HepG2 (cell line): ENCODE measurements around the gene MORN5. TPM values are rescaled to one million over a fixed set of nuclear protein-coding genes. Genes with fewer than 3 reads are reported as not detected.

Source experiments
- AGO2 ChIP-seq: fragments of 200-400 bp; formaldehyde crosslinking; optimal IDR thresholded peaks from 2 replicates; pipeline ENCODE3; 2017; ENCODE audit warnings: mild to moderate bottlenecking, low read depth, low read length, moderate library complexity
- DNMT1 ChIP-seq: sonication (generic); formaldehyde crosslinking; IDR thresholded peaks from 2 replicates; pipeline ENCODE4 v1.5.1; 2020; ENCODE audit warnings: mild to moderate bottlenecking, missing genetic modification reagents
- NAIF1 ChIP-seq: sonication (generic); formaldehyde crosslinking; IDR thresholded peaks from 2 replicates; pipeline ENCODE4 v1.5.0; 2020; ENCODE audit warnings: mild to moderate bottlenecking, missing genetic modification reagents, borderline replicate concordance
- NCOA5 ChIP-seq: sonication (generic); formaldehyde crosslinking; IDR thresholded peaks from 2 replicates; pipeline ENCODE4 v1.4.0; 2020; ENCODE audit warnings: missing genetic modification reagents
- NKX3-1 ChIP-seq: sonication (generic); formaldehyde crosslinking; IDR thresholded peaks from 2 replicates; pipeline ENCODE4 v1.5.0; 2020; ENCODE audit warnings: missing genetic modification reagents
- NRL ChIP-seq: sonication (generic); formaldehyde crosslinking; IDR thresholded peaks from 2 replicates; pipeline ENCODE4 v1.5.0; 2020; ENCODE audit warnings: missing genetic modification reagents, mild to moderate bottlenecking, moderate library complexity, borderline replicate concordance
- RXRA ChIP-seq: sonication (generic); formaldehyde crosslinking; IDR thresholded peaks from 2 replicates; pipeline ENCODE4 v1.5.1; 2020; ENCODE audit warnings: missing genetic modification reagents
- TBP ChIP-seq: sonication (generic); formaldehyde crosslinking; IDR thresholded peaks from 2 replicates; pipeline ENCODE4 v1.5.0; 2020; ENCODE audit warnings: missing genetic modification reagents
- THAP9 ChIP-seq: sonication (generic); formaldehyde crosslinking; IDR thresholded peaks from 2 replicates; pipeline ENCODE4; 2020; ENCODE audit warnings: missing genetic modification reagents, mild to moderate bottlenecking, borderline replicate concordance
- ZNF224 ChIP-seq: sonication (generic); formaldehyde crosslinking; IDR thresholded peaks from 2 replicates; pipeline ENCODE4 v1.5.0; 2020; ENCODE audit warnings: mild to moderate bottlenecking, missing genetic modification reagents
- ZNF251 ChIP-seq: sonication (generic); formaldehyde crosslinking; IDR thresholded peaks from 2 replicates; pipeline ENCODE4 v1.9.0; 2021; ENCODE audit warnings: mild to moderate bottlenecking, missing genetic modification reagents
- ZNF318 ChIP-seq: sonication (generic); formaldehyde crosslinking; IDR thresholded peaks from 2 replicates; pipeline ENCODE4 v1.4.0; 2020; ENCODE audit warnings: mild to moderate bottlenecking, missing genetic modification reagents
- ZNF468 ChIP-seq: sonication (generic); formaldehyde crosslinking; IDR thresholded peaks from 2 replicates; pipeline ENCODE4 v1.8.0; 2022; ENCODE audit warnings: mild to moderate bottlenecking, moderate library complexity, missing genetic modification reagents
- ZNF563 ChIP-seq: sonication (generic); formaldehyde crosslinking; IDR thresholded peaks from 2 replicates; pipeline ENCODE4 v1.8.0; 2022; ENCODE audit warnings: mild to moderate bottlenecking, moderate library complexity, missing genetic modification reagents
- polyA plus RNA-seq, 8 experiments: library from polyadenylated mRNA; depleted of rRNA in 3 of 8; stranded (reverse) in 7 of 8; unstranded in 1 of 8; fragments of >200 nt; fragmentation: Illumina TruSeq in 4 of 8; extraction: Trizol in 4 of 8; gene quantifications; 2 replicates each; pipeline versions ENCODE4 v1.2.1 to v1.2.3, GENCODE V29; 2011 to 2016; ENCODE audit warnings: low read depth in 4 of 8, missing spikeins in 1 of 8, mixed read lengths in 1 of 8; ENCODE audit not compliant: insufficient read depth in 1 of 8
- total RNA-seq, 5 experiments: library from RNA; depleted of rRNA; stranded (reverse); fragments of >200 nt; fragmentation: Illumina TruSeq; extraction: Trizol; gene quantifications; 2 replicates each; pipeline ENCODE4 v1.2.3, GENCODE V29; 2016; ENCODE audit warnings: low read depth in 1 of 5

MORN5 gene
- total and polyA plus RNA-seq, 2 of the 13 experiments (the other 11 are each of a cell fraction or from before 2014, with no cell fraction given): not detected

- TF ChIP-seq THAP9 (CRISPR knock-in tag) (no peak), ZNF318 (CRISPR knock-in tag) (no peak), NAIF1 (CRISPR knock-in tag) (0 out of 2 replicates have a peak, but pooled peaks have one; percentile 31), NKX3-1 (peak; percentile 91), ZNF224 (CRISPR knock-in tag) (no peak), RXRA (peak; percentile 52; the same call in 1 of the 2 replicates), NRL (CRISPR knock-in tag) (peak; percentile 50; the same call in 1 of the 2 replicates), TBP (CRISPR knock-in tag) (no peak), ZNF468 (CRISPR knock-in tag) (no peak), DNMT1 (CRISPR knock-in tag) (no peak), AGO2 (no peak), ZNF251 (CRISPR knock-in tag) (0 out of 2 replicates have a peak, but pooled peaks have one; percentile 33), NCOA5 (CRISPR knock-in tag) (no peak), ZNF563 (CRISPR knock-in tag) (peak; percentile 71; the same call in 1 of the 2 replicates)
Measured at GRCh38 chr9:122213589-122214413, 54.1 kb downstream of the MORN5 start (continued).
